ENCODE measurements around the gene BPIFB6. TPM values are rescaled to one million over a fixed set of nuclear protein-coding genes. Genes with fewer than 3 reads are reported as not detected.
"Not testable (repeated sequence)": the region's sequence is repeated elsewhere in the genome, so short reads cannot be mapped to it uniquely, and the experiment has no call there.

BPIFB6 gene
- total RNA-seq, 2 experiments from 2014 or later: not detected

DNA sequence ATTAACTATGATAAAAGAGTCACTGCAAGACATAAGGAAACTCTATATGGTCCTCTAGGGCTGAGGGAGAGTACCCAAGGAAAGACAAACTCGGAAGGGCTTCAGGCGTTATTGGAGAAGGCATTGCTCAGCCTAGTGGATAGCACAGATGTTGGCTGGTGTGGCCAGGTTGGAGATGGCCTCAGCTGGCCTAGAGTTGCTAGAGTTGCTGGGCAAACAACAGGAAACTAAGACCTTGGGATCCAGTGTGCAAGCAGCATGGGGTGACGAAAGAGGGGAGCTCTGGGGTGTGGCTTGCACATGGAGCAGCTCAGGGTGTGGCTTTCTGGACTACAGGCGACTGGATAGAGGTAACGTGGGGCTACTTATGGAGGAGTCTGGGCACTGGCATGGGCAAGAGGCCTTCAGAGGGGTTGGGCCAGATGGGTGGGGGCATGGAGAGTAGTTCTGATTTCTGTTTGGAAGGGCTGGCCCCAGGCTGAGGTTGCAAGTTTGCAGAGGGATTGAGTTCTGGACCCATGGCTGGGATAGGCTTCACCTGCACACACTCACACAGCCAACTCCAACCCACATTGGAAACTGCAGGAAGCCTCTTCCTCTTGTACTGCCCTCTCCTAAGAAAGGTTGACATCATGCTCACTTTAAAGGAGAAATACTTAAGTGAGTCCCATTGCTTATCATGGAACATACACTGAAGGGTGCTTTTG lies 5.2 kb upstream of the BPIFB6 start:
- POLR2A ChIA-PET: no interaction called here
- CTCF ChIA-PET: no interaction called here

DNA sequence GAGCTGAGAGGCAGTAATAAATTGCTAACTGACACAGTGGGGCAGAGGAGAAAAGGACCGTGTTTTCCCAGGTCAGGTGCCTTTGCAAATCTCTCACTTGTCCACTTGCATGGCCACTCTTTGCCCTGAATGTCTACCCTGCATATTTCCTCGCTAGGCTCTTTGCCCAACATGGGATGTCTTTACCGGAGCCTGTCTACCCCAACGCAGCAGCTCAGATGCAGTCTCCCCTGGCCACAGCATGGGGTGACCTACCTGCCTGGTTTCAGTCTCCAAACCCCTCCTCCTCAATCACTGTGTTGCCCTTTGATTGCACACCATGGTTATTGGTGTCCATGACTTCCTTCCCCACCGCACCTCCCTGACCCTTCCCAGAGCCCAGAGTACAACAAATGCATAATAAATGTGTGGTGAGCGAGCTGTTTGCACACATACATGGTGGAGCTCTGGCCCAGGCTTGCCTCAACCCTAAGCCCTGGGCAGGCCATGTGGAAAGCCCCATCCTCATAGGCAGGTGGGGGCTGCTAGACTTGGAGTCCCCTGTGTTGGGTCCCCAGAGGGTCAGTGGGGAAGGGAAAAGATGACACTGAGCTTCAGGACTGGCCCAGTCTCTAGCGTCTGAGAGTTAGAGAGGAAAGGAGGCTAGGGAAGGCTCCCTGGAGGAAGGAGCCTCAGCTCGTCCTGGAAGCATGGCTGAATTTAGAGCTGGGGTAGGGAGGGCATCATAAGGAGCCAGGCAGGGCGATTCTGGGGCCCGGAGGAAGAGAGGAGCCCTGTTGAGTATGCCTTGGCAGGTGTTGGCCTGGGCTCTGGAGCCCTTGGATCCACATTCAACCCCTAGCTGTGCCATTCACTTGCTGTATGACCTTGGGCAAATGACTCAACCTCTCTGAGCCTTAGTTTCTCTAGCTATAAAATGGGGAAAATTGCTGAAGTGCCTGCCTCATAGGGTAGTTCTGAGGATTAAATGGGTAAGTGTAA lies 4.4 kb upstream of the BPIFB6 start:
- CTCF ChIA-PET: no interaction called here
- POLR2A ChIA-PET: no interaction called here

DNA sequence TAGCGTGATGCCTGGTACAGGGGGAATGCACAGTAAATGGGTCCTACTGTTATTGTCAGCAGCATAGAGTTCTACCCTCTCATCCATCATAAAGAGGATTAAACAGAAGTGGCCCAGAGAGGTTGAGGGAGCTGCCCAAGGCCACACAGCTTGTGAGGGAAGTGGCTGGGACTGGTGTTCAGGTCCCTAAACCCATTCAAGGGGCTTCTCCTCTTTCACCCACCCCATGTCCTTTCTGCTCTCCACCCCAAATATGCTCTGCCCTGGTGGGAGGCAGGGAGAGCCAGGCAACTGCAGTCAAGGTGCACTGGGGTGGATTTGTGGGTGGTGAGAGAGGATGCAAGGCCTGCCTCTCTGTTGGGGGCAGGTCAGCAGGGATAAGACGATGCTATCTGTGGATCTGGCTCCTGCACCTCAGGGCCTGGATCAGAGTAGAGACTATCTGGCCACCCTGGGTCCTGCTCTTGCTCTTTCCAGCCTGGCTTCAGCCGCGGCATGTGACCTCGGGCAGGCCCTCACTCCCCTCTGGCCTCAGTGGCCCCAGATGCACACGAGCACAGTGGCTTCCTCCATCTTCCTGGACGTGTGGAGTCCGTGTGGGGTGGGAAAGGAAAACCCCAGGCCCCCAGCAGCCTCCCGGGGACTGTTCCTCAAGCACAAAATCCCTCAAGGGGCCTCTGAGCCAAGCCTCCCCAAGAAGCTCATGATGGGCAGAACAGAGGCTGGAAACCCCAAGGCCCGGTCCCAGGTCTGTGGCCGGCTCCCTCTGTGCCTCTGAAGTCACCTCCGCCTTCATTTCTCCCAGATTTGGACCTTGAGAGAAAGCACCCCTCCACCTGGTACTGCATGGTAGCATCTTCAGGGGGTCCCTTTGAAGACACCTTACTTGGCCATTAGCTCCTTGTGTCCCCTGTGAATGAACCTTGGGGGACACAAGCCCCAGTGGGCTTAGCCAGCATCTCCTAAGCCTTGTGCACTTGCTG lies 3.4 kb upstream of the BPIFB6 start:
- POLR2A ChIA-PET: no interaction called here
- CTCF ChIA-PET: interaction anchor here (0.6 kb wide), 1 partner anchor 355 kb away, joined by 5 read pairs; no protein-coding TSS in a partner anchor

DNA sequence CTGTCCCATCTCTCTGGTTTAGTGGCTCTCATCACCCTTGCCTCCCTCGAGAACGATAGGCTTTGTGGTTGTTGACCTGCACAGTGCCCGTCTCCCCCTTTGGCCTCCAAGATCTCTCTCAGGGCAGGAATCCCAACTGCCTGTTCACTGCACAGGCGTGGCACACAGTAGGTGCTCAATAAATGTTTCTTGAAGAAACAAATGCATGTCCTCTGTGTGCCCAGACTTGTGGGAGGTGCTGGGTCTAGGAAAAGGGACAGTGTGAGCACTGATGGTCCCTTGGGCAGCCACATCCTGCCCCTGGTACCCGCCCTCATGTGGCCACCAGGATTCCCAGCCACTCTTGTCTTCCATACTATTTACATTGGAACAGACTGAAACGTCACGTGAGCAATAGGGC lies 2.6 kb upstream of the BPIFB6 start:
- POLR2A ChIA-PET: no interaction called here
- CTCF ChIA-PET: no interaction called here

DNA sequence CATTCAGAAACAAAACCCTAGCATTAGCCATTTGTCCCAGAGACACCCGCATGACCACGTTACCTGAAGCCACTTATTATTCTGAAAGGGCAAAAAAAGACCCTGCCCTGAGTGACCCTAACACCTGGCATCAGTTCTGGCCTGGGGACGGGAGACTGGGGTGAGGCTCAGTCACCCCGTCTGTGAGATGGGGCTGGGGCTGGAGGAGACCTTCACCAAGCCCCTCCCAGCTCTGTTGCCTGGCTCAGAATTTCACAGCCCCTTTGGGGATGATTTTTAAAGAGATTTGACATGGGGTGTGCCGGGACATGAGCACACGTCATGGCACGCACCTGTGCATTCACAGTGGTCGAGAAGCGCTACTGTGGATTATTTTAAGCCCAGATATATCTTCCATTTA lies 1.4 kb upstream of the BPIFB6 start:
- POLR2A ChIA-PET: no interaction called here
- CTCF ChIA-PET: no interaction called here

DNA sequence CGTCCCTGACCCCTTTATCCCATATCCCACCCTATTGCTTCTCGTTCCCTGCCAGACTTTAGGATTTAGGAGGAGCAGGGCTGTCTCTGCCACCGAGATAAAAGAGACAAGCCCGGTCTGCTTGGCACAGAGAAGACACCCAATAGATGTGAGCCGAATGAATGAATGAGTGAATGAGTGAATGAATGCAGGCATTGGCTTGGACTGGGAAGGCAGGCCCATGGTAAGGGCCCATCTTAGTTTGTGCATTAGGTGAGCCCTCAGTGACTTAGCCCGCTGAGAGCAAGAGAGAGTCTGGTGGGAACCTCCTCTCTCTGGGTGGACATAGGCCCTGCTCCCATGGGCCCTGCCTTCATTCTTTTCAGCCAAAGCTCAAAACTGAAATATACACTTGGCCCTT lies 879 bp upstream of the BPIFB6 start:
- CTCF ChIA-PET: no interaction called here
- POLR2A ChIA-PET: no interaction called here

DNA sequence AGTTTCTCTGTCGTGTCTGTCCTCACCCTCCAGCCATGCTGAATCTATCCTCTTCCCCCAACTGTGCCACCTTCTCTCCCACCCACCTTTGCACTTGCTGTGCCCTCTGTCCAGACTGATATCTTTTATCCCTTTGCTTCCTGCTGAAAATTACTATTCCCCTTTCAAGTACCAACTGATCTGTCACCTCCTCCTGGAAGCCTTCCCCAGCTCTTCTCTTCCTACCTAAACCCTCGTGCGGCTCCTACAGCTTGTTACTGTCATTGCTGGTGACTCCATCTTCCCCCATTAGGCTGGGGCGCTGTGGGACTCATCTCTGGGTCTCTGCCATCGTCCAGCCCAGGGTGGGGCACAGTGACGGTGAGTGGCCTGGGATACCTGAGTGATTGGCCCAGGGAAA lies 1.1 kb downstream of the BPIFB6 start:
- POLR2A ChIA-PET: no interaction called here
- CTCF ChIA-PET: no interaction called here

DNA sequence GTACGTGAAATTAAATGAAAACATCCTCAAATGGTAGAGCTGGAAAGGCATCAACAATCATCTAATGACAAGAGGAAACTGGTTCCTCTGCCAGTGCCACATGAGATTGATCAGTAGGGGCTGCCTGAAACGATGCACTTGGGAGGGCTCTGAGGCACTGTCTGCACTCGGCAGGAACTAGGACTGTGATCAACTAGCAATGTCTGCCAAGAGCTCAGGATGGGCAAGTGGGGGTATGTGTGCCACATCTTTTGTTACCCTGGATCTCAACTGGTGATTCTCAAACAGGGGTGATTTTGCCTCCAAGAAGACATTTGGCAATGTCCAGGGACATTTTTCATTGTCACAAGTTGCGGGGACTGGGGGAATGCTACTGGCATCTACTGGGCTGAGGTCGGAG lies 1.9 kb downstream of the BPIFB6 start:
- ChIA-PET POLR2A (no interaction called here), CTCF (no interaction called here)

DNA sequence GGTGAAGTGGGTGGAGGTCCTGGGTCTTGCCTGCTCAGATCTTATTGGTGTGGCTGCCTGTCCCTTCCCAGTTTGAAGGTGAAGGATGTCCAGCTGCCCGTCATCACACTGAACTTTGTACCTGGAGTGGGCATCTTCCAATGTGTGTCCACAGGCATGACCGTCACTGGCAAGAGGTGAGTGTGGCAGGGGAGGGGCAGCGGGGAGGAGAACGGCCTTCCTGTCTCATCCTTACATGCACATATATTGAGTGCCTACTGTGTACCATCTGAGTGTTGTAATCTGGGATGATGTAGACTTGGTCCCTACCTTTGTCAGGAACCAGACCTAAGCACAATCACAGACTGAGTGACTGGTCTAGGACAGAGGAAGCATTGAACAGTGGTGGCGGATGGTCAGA lies 2.7 kb downstream of the BPIFB6 start:
- CTCF ChIA-PET: no interaction called here
- POLR2A ChIA-PET: no interaction called here

DNA sequence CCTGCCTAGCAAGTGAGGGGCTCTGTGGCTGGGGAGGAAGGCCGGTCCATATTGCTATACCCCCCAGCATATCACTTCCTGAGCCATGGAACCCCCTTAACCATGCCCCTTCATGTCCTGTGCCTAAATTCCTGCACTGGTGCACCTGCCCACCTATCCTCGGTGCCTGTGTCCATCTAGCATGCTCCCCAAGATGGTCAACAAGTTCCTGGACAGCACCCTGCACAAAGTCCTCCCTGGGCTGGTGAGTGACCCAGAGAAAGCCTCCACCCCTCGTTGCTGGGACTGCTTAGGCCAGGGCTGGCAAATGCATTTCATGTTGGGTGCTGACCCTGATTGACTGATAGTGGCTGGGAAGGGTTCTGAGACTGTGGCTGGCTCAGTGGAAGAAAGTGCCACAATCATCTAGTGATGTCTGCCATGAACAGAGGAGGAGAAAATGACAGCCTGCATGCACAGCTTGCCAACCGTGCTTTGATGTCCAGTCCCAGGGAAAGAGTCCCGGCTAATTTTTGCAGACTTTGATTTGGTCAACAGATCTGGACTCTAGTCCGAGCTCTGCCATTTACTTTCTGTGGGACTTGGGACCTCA lies 3.5 kb downstream of the BPIFB6 start:
- CTCF ChIA-PET: no interaction called here
- POLR2A ChIA-PET: no interaction called here

DNA sequence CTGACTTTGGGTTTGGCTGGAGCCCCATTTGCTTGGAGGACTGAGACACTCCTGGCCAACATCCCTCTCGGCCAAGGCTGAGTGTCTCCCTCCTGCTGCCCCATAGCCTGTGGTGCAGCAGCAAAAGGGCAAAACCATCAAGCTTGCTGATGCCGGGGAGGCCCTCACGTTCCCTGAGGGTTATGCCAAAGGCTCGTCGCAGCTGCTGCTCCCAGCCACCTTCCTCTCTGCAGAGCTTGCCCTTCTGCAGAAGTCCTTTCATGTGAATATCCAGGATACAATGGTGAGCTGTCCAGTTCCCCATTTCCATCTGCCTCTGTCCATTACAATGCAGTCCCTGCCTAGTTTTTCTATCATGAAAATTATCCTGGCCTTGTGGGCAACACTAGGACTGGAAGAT lies 6.0 kb downstream of the BPIFB6 start:
- POLR2A ChIA-PET: no interaction called here
- CTCF ChIA-PET: no interaction called here

DNA sequence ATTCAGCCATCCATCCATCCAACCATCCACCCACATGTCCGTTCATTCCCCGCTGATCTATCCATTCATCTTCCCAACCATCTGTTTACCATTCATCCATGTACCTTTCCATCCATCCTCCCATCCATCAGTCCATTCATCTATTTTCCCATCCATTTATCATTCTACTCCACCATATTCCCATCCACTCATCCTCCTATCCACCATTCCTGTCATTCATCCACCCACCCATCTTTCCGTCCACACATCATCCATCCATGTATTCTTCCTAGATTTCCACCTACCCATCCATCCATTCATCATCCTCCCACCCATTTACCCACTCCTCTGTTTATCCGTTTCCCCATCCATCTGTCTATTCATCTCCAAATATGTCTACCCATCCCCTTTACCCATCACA lies 6.8 kb downstream of the BPIFB6 start:
- POLR2A ChIA-PET: no interaction called here
- CTCF ChIA-PET: no interaction called here

DNA sequence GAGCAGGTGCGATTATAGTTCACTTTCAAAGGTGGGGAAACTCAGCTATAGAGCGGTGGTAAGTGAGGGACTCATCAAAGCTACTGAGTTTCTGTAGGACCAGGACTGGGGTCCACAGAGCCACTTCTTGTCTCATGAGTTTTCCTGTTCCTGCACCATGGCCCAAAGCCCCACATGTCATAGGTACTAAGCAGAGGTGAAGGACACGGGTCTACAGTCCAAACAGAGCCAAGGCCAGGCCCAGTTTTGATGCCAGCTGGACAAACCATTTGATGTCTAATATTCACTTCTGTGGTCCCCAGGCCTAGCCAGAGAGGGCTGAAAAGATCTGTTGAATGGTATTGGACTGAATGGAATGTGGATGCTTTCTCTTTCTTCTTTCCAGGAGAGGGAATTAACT lies 11.0 kb downstream of the BPIFB6 start:
- ChIA-PET POLR2A (no interaction called here), CTCF (no interaction called here)

DNA sequence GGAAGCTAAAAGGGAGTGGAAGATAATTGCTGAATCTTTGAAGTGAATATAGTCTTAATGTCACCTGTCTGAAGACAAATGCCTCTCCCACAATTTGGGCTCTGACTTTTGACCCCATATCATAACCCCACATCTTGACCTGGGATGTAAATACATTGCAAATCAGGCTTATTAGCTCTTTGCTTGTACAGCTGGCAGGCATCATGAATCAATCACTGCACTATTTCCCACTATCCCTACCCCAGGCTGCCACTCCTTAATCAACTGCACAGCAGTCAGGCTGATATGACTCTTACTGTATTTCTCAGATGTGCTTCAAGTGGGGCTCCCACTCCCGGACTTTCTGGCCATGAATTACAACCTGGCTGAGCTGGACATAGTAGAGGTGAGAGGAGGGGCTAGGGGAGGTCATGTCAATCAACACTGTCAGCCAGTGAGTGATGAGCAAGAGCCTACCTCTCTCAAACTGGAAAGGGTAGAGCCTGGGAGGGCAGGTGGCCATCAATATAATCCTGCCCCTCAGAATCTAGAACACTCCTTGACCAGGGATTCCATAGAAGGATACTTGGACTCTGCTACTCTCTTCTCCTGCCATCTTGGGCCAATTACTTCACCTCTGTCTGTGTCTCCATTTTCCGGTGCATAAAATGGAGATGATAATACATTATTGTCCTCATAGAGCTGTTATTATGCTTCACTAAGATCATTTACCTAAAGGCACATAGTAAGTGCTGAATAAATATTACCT lies 11.7 kb downstream of the BPIFB6 start:
- POLR2A ChIA-PET: no interaction called here

DNA sequence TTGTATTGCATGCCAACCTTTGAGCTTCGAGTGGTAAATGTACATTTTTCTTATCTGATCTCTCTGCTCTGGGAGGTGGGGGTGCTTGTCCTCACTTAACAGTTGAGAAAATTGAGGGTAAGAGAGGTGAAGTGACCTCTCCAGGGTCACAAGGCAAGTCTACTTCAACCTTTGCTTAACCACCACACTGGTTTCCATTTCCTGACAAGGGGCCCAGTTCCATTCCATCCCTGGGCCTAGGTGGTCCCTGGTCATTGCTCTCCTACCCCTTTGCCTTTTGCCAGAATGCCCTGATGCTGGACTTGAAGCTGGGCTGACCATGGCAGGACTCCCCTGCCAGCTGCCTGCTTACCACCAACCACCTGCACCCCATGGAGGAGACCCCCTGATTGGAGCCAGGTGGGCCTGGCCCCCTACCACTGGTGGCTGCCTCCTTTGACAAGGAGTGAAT lies 12.3 kb downstream of the BPIFB6 start:
- ChIA-PET CTCF (no interaction called here), POLR2A (no interaction called here)

More for the DNA sequence above, 11.7 kb downstream of the BPIFB6 start:
- CTCF ChIA-PET: no interaction called here

DNA sequence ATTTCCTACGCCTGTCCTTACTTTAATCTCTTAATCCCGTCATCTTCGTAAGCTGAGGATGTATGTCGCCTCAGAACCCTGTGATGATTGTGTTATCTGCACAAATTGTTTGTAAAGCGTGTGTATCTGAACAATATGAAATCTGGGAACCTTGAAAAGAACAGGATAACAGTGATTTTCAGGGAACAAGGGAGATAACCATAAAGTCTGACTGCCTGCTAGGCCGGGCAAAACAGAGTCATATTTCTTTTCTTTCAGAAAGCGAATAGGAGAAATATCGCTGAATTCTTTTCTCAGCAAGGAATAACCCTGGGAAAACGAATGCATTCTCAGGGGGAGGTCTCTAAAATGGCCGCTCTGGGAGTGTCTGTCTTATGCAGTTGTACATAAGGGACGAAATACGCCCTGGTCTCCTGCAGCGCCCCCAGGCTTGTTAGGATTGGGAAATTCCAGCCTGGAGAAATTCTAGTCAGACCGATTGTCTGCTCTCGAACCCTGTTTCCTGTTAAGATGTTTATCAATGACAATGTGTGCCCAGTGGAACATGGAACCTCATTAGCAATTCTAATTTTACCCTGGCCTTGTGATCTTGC lies 13.8 kb downstream of the BPIFB6 start:
- CTCF ChIA-PET, POLR2A ChIA-PET: not testable (repeated sequence)

DNA sequence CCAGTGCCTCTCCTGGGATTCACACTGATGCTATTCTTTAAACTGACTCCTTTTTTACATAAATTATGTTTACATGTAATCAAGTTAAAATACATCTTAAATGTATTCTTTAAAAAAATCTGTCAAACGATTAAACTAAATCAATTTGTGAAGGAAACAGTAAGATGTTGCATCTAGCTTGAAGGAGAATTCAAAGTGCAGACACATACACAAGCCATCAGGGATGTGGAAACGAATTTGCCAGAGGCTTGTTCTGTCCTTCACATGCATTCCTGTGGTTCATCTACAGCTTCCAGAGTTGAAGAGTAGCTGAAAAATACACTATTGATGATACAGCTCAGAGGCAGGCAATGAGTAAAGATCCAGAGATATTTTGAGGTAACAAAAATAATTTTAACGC lies 15.0 kb downstream of the BPIFB6 start:
- ChIA-PET POLR2A (no interaction called here), CTCF (no interaction called here)

DNA sequence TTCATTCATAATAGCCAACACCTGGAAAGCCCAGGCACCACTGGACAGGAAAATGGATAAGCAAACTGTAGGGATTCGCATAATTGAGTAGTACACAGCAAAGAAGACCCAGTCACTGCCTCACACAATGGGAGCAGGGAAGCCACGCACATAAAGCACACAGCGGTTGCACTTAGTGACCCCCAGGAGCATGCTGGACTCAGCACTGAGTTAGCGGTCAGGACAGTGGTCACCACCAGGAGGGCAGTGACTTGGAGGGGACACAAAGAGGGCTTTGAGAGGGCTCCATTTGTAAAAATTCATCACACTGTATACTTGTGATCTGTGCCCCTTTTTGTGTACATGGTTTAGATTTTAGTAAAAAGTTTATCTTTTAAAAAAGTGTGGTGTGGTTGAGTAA lies 19.9 kb downstream of the BPIFB6 start:
- POLR2A ChIA-PET: interaction anchor here (0.6 kb wide), 1 partner anchor 8 kb away, joined by 3 read pairs; no protein-coding TSS in a partner anchor
- CTCF ChIA-PET: interaction anchor here (1.0 kb wide), 1 partner anchor 377 kb away, joined by 3 read pairs; the partner anchor contains the start of gene C20orf203
